B cell (primary cell): ENCODE data around the gene PDXP.

Experiments
- CTCF ChIP-seq: fragments of 200-600 bp; IDR thresholded peaks from one replicate; pipeline ENCODE4 v1.8.0; 2022; ENCODE audit warnings: antibody characterized with exemption, mild to moderate bottlenecking
- EZH2 ChIP-seq: IDR thresholded peaks from 2 replicates; pipeline ENCODE4 v1.6.1; 2012; ENCODE audit warnings: borderline replicate concordance, low read depth, mild to moderate bottlenecking, moderate library complexity, low read length; ENCODE audit not compliant: insufficient read depth, poor library complexity, severe bottlenecking

- TF ChIP-seq CTCF (no peak), EZH2 (no peak)
These were observed 21.6 kb upstream of the PDXP start for GRCh38 chr22:37636949-37637273.
